H9 (cell line): ENCODE measurements around the gene PKDCC. TPM values are rescaled to one million over a fixed set of nuclear protein-coding genes. Genes with fewer than 3 reads are reported as not detected.
A peak's percentile ranks its signal among the peaks of the same experiment; 100 is the strongest.

Experiments used
- DNase-seq: peaks from one replicate; pipeline ENCODE4 v3.0.0-alpha.2; 2017
- H2AFZ ChIP-seq: one replicate; pipeline ENCODE4 v1.6.1; 2013; ENCODE audit warnings: mild to moderate bottlenecking, low read length, control low read depth, moderate library complexity
- H2AK5ac ChIP-seq: 2 replicates; pipeline ENCODE4 v1.6.1; 2013; ENCODE audit warnings: low read length, control low read depth, mixed read lengths; ENCODE audit not compliant: insufficient read length
- H2BK120ac ChIP-seq: one replicate; pipeline ENCODE4 v1.6.1; 2013; ENCODE audit warnings: low read depth, mild to moderate bottlenecking, low read length, control low read depth, inconsistent platforms; ENCODE audit not compliant: poor library complexity, severe bottlenecking
- H2BK12ac ChIP-seq: 2 replicates; pipeline ENCODE4 v1.6.1; 2013; ENCODE audit warnings: low read length, control low read depth, mixed read lengths, low read depth; ENCODE audit not compliant: insufficient read length
- H2BK15ac ChIP-seq: 2 replicates; pipeline ENCODE4 v1.6.1; 2013; ENCODE audit warnings: low read depth, low read length, control low read depth
- H2BK20ac ChIP-seq: one replicate; pipeline ENCODE4 v1.6.1; 2013; ENCODE audit warnings: low read depth, mild to moderate bottlenecking, low read length, control low read depth, inconsistent platforms; ENCODE audit not compliant: poor library complexity, severe bottlenecking
- H2BK5ac ChIP-seq: 2 replicates; pipeline ENCODE4 v1.6.1; 2013; ENCODE audit warnings: low read length, control low read depth, mixed read lengths; ENCODE audit not compliant: insufficient read length
- H3K14ac ChIP-seq: 2 replicates; pipeline ENCODE4 v1.6.1; 2013; ENCODE audit warnings: low read length, control low read depth; ENCODE audit not compliant: insufficient read depth
- H3K18ac ChIP-seq: 2 replicates; pipeline ENCODE4 v1.6.1; 2013; ENCODE audit warnings: low read depth, mild to moderate bottlenecking, mixed read lengths, low read length, control low read depth; ENCODE audit not compliant: insufficient read length
- H3K23ac ChIP-seq: 2 replicates; pipeline ENCODE4 v1.6.1; 2013; ENCODE audit warnings: low read length, control low read depth, mixed read lengths, low read depth; ENCODE audit not compliant: insufficient read length
- H3K23me2 ChIP-seq: 2 replicates; pipeline ENCODE4 v1.6.1; 2013; ENCODE audit warnings: low read depth, mild to moderate bottlenecking, mixed read lengths, low read length, control low read depth; ENCODE audit not compliant: insufficient read length, poor library complexity, severe bottlenecking
- H3K27ac ChIP-seq: 2 replicates; pipeline ENCODE4 v1.5.1; 2013; ENCODE audit warnings: low read length, control low read depth, mixed read lengths, low read depth; ENCODE audit not compliant: insufficient read length
- H3K27me3 ChIP-seq: 2 replicates; pipeline ENCODE4 v1.6.1; 2013; ENCODE audit warnings: low read length, control low read depth, inconsistent platforms; ENCODE audit not compliant: insufficient read depth
- H3K4ac ChIP-seq: 2 replicates; pipeline ENCODE4 v1.6.1; 2013; ENCODE audit warnings: low read depth, mild to moderate bottlenecking, control low read depth, inconsistent platforms, low read length, moderate library complexity
- H3K4me1 ChIP-seq: 2 replicates; pipeline ENCODE4 v1.6.1; 2013; ENCODE audit warnings: low read length, control low read depth, inconsistent platforms; ENCODE audit not compliant: insufficient read depth
- H3K4me2 ChIP-seq: 2 replicates; pipeline ENCODE4 v1.6.1; 2013; ENCODE audit warnings: low read length, control low read depth, mixed read lengths; ENCODE audit not compliant: insufficient read length, insufficient read depth
- H3K56ac ChIP-seq: 2 replicates; pipeline ENCODE4 v1.6.1; 2013; ENCODE audit warnings: low read depth, mild to moderate bottlenecking, mixed read lengths, low read length, control low read depth; ENCODE audit not compliant: insufficient read length
- H3K79me1 ChIP-seq: 2 replicates; pipeline ENCODE4 v1.6.1; 2013; ENCODE audit warnings: low read depth, mild to moderate bottlenecking, moderate library complexity, low read length, control low read depth, inconsistent platforms; ENCODE audit not compliant: insufficient read depth, poor library complexity, severe bottlenecking
- H3K79me2 ChIP-seq: 2 replicates; pipeline ENCODE4 v1.6.1; 2013; ENCODE audit warnings: low read length, control low read depth, inconsistent platforms; ENCODE audit not compliant: insufficient read depth
- H3K9ac ChIP-seq: 2 replicates; pipeline ENCODE4 v1.6.1; 2013; ENCODE audit warnings: low read length, control low read depth, mixed read lengths; ENCODE audit not compliant: insufficient read length; ENCODE audit errors: extremely low read depth
- H3K9me3 ChIP-seq: one replicate; pipeline ENCODE4 v1.6.1; 2013; ENCODE audit warnings: low read depth, low read length, inconsistent platforms; ENCODE audit not compliant: control insufficient read depth
- H3T11ph ChIP-seq: one replicate; pipeline ENCODE4 v1.6.1; 2013; ENCODE audit warnings: mild to moderate bottlenecking, low read length, control low read depth, inconsistent platforms
- H4K20me1 ChIP-seq: one replicate; pipeline ENCODE4 v1.6.1; 2013; ENCODE audit not compliant: control insufficient read depth, insufficient read length, insufficient read depth
- H4K5ac ChIP-seq: 2 replicates; pipeline ENCODE4 v1.6.1; 2013; ENCODE audit warnings: low read depth, mild to moderate bottlenecking, mixed read lengths, low read length, control low read depth; ENCODE audit not compliant: insufficient read length
- H4K8ac ChIP-seq: replicated peaks from 2 replicates; pipeline ENCODE4 v1.6.1; 2013; ENCODE audit warnings: low read length, control low read depth, mixed read lengths, low read depth; ENCODE audit not compliant: insufficient read length
- H4K91ac ChIP-seq: 2 replicates; pipeline ENCODE4 v1.6.1; 2013; ENCODE audit warnings: low read depth, mild to moderate bottlenecking, moderate library complexity, mixed read lengths, low read length, control low read depth; ENCODE audit not compliant: insufficient read length
- H3K27ac Mint-ChIP-seq, 3 experiments: 2 replicates in 2 of 3; 3 replicates in 1 of 3; pipeline ENCODE4 v1.8.0; 2020 to 2021; ENCODE audit warnings: mixed read lengths in 3 of 3, mild to moderate bottlenecking in 1 of 3, moderate library complexity in 1 of 3
- H3K27me3 Mint-ChIP-seq: 2 replicates; pipeline ENCODE4 v1.8.0; 2021; ENCODE audit warnings: low read depth, mild to moderate bottlenecking, moderate library complexity, mixed read lengths
- H3K36me3 Mint-ChIP-seq, 3 experiments: 2 replicates in 2 of 3; 3 replicates in 1 of 3; pipeline ENCODE4 v1.8.0; 2020 to 2021; ENCODE audit warnings: low read depth in 3 of 3, mixed read lengths in 3 of 3; ENCODE audit not compliant: insufficient read depth in 1 of 3
- H3K4me1 Mint-ChIP-seq, 2 experiments: 2 replicates each; pipeline ENCODE4 v1.8.0; 2020; ENCODE audit warnings: mixed read lengths in 2 of 2
- H3K4me3 Mint-ChIP-seq, 2 experiments: 2 replicates in 1 of 2; 3 replicates in 1 of 2; pipeline ENCODE4 v1.8.0; 2020 to 2021; ENCODE audit warnings: mild to moderate bottlenecking in 2 of 2, mixed read lengths in 2 of 2, moderate library complexity in 1 of 2
- H3K9me3 Mint-ChIP-seq, 2 experiments: 2 replicates in 1 of 2; 3 replicates in 1 of 2; pipeline ENCODE4 v1.8.0; 2020; ENCODE audit warnings: mild to moderate bottlenecking in 2 of 2, mixed read lengths in 2 of 2, moderate library complexity in 1 of 2
- WGBS: extraction: QIAGEN DNeasy Blood & Tissue Kit; methylation state at CpG from one replicate; pipeline ENCODE4 v1.1.7; 2013; ENCODE audit warnings: missing lambda C conversion rate, low lambda C conversion rate, mixed read lengths; ENCODE audit not compliant: insufficient read length; ENCODE audit errors: extremely low coverage; 5-methylcytosine and 5-hydroxymethylcytosine counted together
- total RNA-seq: library from RNA; stranded (reverse); gene quantifications from 2 replicates; pipeline ENCODE4 v1.2.1, GENCODE V29; 2021
- TF ChIP-seq, protein P1 (sequence below): fragments of 200-600 bp; sonication (generic); conservative IDR thresholded peaks from 3 replicates; pipeline ENCODE4 v1.8.0; 2021; ENCODE audit warnings: antibody characterized with exemption, mild to moderate bottlenecking

Gene PKDCC
- total RNA-seq, 1 experiment from 2014 or later = 134 TPM

GRCh38 chr2:42045848-42046748 lies 1.7 kb upstream of the PKDCC start:
- H3K27ac ChIP-seq = no peak overlapping the region

More at GRCh38 chr2:42045848-42046748, 1.7 kb upstream of the PKDCC start:
- peaks cover 0 to 23% (median 14%) of the 10 kb centered on the region in 3 experiments; a peak in 4 of 7 replicates for H3K36me3 Mint-ChIP-seq
- Histone ChIP-seq H3K23me2 (peaks cover 11% of the 10 kb centered on the region), H3K4me1 (peaks cover 3% of the 10 kb centered on the region; the same call in 1 of the 2 replicates), H2BK5ac (no peak overlapping the region), H4K5ac (no peak overlapping the region), H3K18ac (no peak overlapping the region), H4K91ac (no peak overlapping the region), H2AK5ac (no peak overlapping the region), H2BK120ac (no peak overlapping the region), H3K27me3 (peaks cover 11% of the 10 kb centered on the region; the same call in 1 of the 2 replicates), H4K20me1 (no peaks in the 10 kb centered on the region), H4K8ac (no peak overlapping the region), H3K4me2 (peak overlapping the region; percentile 46), H2AFZ (no peak overlapping the region), H3K9ac (no peak overlapping the region), H2BK15ac (no peak overlapping the region), H3K4ac (no peak overlapping the region), H3K23ac (no peak overlapping the region), H3K79me2 (no peaks in the 10 kb centered on the region), H2BK20ac (no peak overlapping the region), H3K79me1 (no peaks in the 10 kb centered on the region), H2BK12ac (no peak overlapping the region), H3K14ac (no peak overlapping the region), H3K9me3 (no peaks in the 10 kb centered on the region), H3T11ph (no peak overlapping the region), H3K56ac (no peak overlapping the region)
- no CpG with 5 or more reads among the region's 12 CpGs for WGBS
- peak overlapping the region; percentile 89 to 100 (median 99) for H3K27ac Mint-ChIP-seq
- TF ChIP-seq, protein P1, sequence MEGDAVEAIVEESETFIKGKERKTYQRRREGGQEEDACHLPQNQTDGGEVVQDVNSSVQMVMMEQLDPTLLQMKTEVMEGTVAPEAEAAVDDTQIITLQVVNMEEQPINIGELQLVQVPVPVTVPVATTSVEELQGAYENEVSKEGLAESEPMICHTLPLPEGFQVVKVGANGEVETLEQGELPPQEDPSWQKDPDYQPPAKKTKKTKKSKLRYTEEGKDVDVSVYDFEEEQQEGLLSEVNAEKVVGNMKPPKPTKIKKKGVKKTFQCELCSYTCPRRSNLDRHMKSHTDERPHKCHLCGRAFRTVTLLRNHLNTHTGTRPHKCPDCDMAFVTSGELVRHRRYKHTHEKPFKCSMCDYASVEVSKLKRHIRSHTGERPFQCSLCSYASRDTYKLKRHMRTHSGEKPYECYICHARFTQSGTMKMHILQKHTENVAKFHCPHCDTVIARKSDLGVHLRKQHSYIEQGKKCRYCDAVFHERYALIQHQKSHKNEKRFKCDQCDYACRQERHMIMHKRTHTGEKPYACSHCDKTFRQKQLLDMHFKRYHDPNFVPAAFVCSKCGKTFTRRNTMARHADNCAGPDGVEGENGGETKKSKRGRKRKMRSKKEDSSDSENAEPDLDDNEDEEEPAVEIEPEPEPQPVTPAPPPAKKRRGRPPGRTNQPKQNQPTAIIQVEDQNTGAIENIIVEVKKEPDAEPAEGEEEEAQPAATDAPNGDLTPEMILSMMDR = no peak
- H3K4me1 Mint-ChIP-seq = peaks cover 63 to 65% of the 10 kb centered on the region in 2 experiments
- peaks cover 27% of the 10 kb centered on the region for H3K27me3 Mint-ChIP-seq
- H3K4me3 Mint-ChIP-seq = peak overlapping the region; percentile 78 to 94
- H3K9me3 Mint-ChIP-seq = no peaks in the 10 kb centered on the region; a peak in 1 of 5 replicates
- DNase-seq = no peak
